ENCODE measurements around the gene NALCN. TPM values are rescaled to one million over a fixed set of nuclear protein-coding genes. Genes with fewer than 3 reads are reported as not detected.
A peak's percentile ranks its signal among the peaks of the same experiment; 100 is the strongest.

Gene NALCN
- total and polyA plus RNA-seq, 2 donors (not counting 1 experiment from before 2014, with no cell fraction given): 1.5 to 2.7 TPM

DNA sequence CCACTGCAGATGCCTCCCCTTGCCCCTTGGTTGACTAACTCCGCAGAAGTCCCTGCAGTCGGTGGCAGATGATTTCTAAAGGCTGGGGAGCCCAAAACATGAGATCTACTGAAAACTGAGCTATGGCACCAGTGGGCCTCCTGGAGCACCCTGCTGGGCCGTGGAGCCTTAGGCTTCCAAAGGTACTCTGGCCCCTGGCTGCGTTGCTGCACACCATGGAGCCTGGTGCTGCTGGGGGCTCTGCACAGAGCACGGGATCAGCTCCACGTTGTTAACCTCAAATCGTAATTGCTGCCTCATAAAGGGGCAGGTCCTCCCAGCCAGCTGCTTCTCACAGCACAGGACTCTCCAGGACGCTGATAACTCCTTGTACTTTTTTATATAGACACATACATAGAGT is 357.5 kb downstream of the NALCN start:
- Histone ChIP-seq H4K20me1 (ENCODE audit: control insufficient read depth, extremely low read depth, insufficient read depth, low read length) (no peaks in the 10 kb centered on the region), H3K9ac (ENCODE audit: insufficient read depth, low read length) (no peak overlapping the region), H3K27me3 (ENCODE audit: control insufficient read depth, insufficient read depth, low read length) (no peaks in the 10 kb centered on the region), H3K4me1 (ENCODE audit: control insufficient read depth, extremely low read depth, insufficient read depth, low read length) (no peaks in the 10 kb centered on the region), H3K4me3 (replicated peaks in 1 of 4; ENCODE audit: control extremely low read depth in 1 of 4, insufficient read depth in 1 of 4, low read depth in 3 of 4, low read length in 4 of 4) (no peak overlapping the region), H3K36me3 (ENCODE audit: control insufficient read depth, insufficient read depth, low read length) (no peaks in the 10 kb centered on the region), H2AFZ (ENCODE audit: low read length) (no peak overlapping the region), H3K4me2 (ENCODE audit: extremely low read depth, insufficient read depth, low read length) (no peak overlapping the region), H3K9me3 (ENCODE audit: control insufficient read depth, insufficient read depth, low read depth, low read length) (no peaks in the 10 kb centered on the region), H3K27ac (ENCODE audit: insufficient read depth, low read length) (no peak overlapping the region), H3K79me2 (ENCODE audit: control insufficient read depth, insufficient read depth, low read length) (no peaks in the 10 kb centered on the region)
- DNase-seq (ENCODE audit: low read depth in 2 of 2): no peak
- TF ChIP-seq EZH2 (IDR thresholded peaks at IDR 0.05; ENCODE audit: low read length, missing control alignments): no peak

DNA sequence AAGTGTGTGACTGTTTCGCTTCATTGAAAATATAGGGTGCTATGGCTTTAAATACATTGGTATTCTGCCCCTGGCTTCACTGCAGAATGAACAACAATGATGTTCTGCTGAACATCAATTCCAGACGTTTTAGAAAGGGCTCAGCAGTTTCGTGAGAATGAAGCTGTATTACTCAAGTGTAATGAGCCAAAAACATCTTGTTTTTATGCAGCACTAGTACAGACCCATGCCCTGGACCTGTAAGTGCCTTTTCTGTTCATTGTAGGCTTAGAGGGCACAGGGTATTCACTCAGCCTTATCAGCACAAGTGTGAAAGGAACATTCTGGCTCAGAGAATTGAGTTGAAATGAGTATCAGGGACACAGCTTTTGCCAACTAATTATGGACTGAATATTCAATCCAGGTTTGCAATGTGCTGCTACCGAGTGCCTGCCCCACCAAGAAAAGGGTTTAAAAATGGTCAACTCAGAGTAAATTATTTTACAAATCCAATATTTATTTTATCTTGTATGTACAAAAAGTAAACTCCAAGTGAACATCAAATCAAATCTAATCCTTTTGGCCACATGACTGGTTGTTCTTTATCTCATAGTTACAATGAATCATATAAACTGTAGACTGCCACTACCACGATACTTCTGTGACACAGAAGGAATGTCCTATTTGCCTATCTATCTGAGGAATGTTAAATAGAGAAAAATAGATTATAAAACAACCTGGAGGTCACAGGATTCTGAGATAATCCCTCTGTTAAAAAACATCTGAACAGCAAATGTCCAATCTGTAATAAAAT is 362.8 kb downstream of the NALCN start:
- H3K4me1 ChIP-seq (ENCODE audit: control insufficient read depth, extremely low read depth, insufficient read depth, low read length): no peaks in the 10 kb centered on the region
- DNase-seq (ENCODE audit: low read depth in 2 of 2): peak in 1 of 2 donors; percentile 3
- no peaks in the 10 kb centered on the region for H3K9me3 ChIP-seq (ENCODE audit: control insufficient read depth, insufficient read depth, low read depth, low read length)
- H3K27me3 ChIP-seq (ENCODE audit: control insufficient read depth, insufficient read depth, low read length): no peaks in the 10 kb centered on the region
- no peak overlapping the region for H3K4me3 ChIP-seq (replicated peaks in 1 of 4; ENCODE audit: control extremely low read depth in 1 of 4, insufficient read depth in 1 of 4, low read depth in 3 of 4, low read length in 4 of 4)
- H3K27ac ChIP-seq (ENCODE audit: insufficient read depth, low read length): no peak overlapping the region
- H3K9ac ChIP-seq (ENCODE audit: insufficient read depth, low read length): no peak overlapping the region
- TF ChIP-seq EZH2 (IDR thresholded peaks at IDR 0.05; ENCODE audit: low read length, missing control alignments): no peak
- TF ChIP-seq, protein P1, sequence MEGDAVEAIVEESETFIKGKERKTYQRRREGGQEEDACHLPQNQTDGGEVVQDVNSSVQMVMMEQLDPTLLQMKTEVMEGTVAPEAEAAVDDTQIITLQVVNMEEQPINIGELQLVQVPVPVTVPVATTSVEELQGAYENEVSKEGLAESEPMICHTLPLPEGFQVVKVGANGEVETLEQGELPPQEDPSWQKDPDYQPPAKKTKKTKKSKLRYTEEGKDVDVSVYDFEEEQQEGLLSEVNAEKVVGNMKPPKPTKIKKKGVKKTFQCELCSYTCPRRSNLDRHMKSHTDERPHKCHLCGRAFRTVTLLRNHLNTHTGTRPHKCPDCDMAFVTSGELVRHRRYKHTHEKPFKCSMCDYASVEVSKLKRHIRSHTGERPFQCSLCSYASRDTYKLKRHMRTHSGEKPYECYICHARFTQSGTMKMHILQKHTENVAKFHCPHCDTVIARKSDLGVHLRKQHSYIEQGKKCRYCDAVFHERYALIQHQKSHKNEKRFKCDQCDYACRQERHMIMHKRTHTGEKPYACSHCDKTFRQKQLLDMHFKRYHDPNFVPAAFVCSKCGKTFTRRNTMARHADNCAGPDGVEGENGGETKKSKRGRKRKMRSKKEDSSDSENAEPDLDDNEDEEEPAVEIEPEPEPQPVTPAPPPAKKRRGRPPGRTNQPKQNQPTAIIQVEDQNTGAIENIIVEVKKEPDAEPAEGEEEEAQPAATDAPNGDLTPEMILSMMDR (conservative IDR thresholded peaks at IDR 0.05 in 1 of 2, IDR thresholded peaks at IDR 0.05 in 1 of 2; ENCODE audit: low read depth in 1 of 2, low read length in 2 of 2): no peak
- H3K36me3 ChIP-seq (ENCODE audit: control insufficient read depth, insufficient read depth, low read length): no peaks in the 10 kb centered on the region
- H2AFZ ChIP-seq (ENCODE audit: low read length): no peak overlapping the region
- H4K20me1 ChIP-seq (ENCODE audit: control insufficient read depth, extremely low read depth, insufficient read depth, low read length): no peaks in the 10 kb centered on the region
- H3K4me2 ChIP-seq (ENCODE audit: extremely low read depth, insufficient read depth, low read length): no peak overlapping the region
- H3K79me2 ChIP-seq (ENCODE audit: control insufficient read depth, insufficient read depth, low read length): no peaks in the 10 kb centered on the region

DNA sequence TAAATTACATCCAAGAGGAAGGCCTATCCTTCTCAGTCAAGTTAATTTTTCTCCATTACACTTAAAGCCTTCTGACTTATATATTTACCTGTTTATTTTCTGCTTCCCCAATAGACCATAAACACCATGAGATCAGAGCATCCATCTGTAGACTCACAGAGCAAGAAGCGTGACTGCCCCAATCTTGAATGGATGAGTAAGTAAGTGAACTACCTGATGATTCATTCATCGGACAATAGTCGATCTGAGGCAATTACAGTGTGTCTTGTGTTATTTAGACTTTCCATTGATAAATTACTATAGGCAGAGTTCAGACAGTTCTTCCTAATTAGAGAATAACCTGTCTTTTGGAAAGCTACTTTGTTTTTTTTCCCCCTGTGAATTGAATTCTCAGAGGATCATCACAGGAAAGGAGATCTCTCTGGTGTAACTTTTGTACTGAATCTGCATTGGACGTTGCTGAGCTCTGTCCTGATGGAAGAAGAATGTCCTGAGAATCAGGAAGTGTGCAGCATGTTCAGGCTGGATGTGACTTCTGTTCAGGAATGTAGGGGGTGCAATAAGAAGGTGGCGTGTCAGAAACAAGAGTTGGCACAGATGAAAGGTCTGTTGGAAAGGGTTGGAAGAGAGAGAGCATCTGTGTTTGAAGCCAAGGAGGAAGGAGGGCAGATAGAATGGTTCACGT is 367.0 kb downstream of the NALCN start:
- Histone ChIP-seq H3K9me3 (ENCODE audit: control insufficient read depth, insufficient read depth, low read depth, low read length) (no peaks in the 10 kb centered on the region), H3K27me3 (ENCODE audit: control insufficient read depth, insufficient read depth, low read length) (no peaks in the 10 kb centered on the region), H3K4me2 (ENCODE audit: extremely low read depth, insufficient read depth, low read length) (no peak overlapping the region), H3K79me2 (ENCODE audit: control insufficient read depth, insufficient read depth, low read length) (no peaks in the 10 kb centered on the region), H3K36me3 (ENCODE audit: control insufficient read depth, insufficient read depth, low read length) (no peaks in the 10 kb centered on the region), H3K4me3 (replicated peaks in 1 of 4; ENCODE audit: control extremely low read depth in 1 of 4, insufficient read depth in 1 of 4, low read depth in 3 of 4, low read length in 4 of 4) (no peak overlapping the region), H3K4me1 (ENCODE audit: control insufficient read depth, extremely low read depth, insufficient read depth, low read length) (no peaks in the 10 kb centered on the region), H2AFZ (ENCODE audit: low read length) (no peak overlapping the region), H4K20me1 (ENCODE audit: control insufficient read depth, extremely low read depth, insufficient read depth, low read length) (no peaks in the 10 kb centered on the region), H3K27ac (ENCODE audit: insufficient read depth, low read length) (no peak overlapping the region), H3K9ac (ENCODE audit: insufficient read depth, low read length) (no peak overlapping the region)
- DNase-seq (ENCODE audit: low read depth in 2 of 2): peak in 1 of 2 donors; percentile 52
- TF ChIP-seq EZH2 (IDR thresholded peaks at IDR 0.05; ENCODE audit: low read length, missing control alignments): no peak
- TF ChIP-seq, protein P1 (conservative IDR thresholded peaks at IDR 0.05 in 1 of 2, IDR thresholded peaks at IDR 0.05 in 1 of 2; ENCODE audit: low read depth in 1 of 2, low read length in 2 of 2): no peak

All from fibroblast of lung (primary cell).